Left lobe of liver (tissue), 2 donors: ENCODE data around the gene TNRC6A. TPM values are rescaled to one million over a fixed set of nuclear protein-coding genes. Genes with fewer than 3 reads are reported as not detected.
"Not testable (repeated sequence)": the region's sequence is repeated elsewhere in the genome, so short reads cannot be mapped to it uniquely, and the experiment has no call there.

Experiments used
- ATAC-seq: fragments of 200-7000 bp; cut with Tn5 transposase; one replicate; pipeline ENCODE4 v1.9.1; 2020; ENCODE audit warnings: mild to moderate bottlenecking, moderate library complexity
- DNase-seq: peaks from one replicate; pipeline ENCODE4 v3.0.0-alpha.2; 2020; ENCODE audit warnings: low spot score
- total RNA-seq: library from RNA; stranded (reverse); gene quantifications from one replicate; pipeline ENCODE4 v1.2.1, GENCODE V29; 2021
- donor health status: DM: no; HTN: no; CAD: no; lungs with moderate emphysema.
- donor health status: DM: no; HTN: yes; CAD: no.

TNRC6A gene
- total RNA-seq, 1 donor from 2014 or later, result 33.7 TPM

DNA sequence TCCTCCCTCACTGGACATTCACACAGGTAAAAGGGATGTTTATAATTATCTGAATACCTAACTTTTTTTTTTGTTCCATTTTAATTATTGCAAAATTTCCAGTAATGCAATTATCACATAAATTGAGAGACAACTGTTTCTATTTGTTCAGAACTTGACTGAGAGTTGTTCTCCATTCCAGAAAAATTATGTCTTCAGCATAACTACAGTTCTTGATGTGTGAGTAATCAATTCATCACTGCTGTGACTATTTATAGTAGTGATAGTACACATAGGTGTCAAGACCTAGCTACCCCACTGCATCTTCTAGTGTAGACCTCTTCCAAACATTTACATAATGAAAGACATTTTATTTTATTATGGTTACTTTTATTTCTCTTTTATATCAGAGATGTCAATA, 5.8 kb upstream of the TNRC6A start:
- ATAC-seq, result no peak
- DNase-seq, result no peak

DNA sequence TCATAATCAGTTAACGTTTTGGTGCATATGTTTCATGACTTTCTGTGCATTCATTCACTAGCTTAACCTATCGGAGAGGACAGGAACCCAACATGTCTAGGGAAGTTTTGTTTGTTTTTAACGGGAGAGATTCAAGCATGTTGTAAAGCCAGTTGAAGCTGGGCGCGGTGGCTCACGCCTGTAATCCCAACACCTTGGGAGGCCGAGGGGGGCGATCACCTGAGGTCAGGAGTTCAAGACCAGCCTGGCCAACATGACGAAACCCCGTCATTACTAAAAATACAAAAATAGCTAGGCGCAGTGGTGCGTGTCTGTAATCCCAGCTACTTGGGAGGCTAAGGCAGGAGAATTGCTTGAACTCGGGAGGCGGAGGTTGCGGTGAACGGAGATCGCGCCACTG, 1.4 kb upstream of the TNRC6A start:
- DNase-seq, result no peak
- ATAC-seq, result no peak

DNA sequence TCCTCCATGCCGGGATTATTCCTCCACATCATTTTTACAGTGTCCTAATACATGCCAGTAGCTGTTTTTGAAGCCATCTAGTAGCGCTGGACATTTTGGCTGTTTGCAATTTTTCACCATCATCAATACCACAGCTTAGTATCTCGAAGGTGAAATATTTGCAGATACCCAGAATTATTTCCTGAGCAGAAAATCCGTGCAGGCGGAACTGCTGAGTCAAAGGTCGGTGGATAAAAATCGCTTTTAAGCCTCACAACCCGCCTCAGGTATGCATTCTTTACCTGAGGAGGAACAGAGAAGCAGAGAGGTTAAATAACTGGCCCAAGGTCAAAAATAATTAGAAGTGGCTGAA, 584 bp upstream of the TNRC6A start:
- DNase-seq (no peak), ATAC-seq (peak; percentile 4)

DNA sequence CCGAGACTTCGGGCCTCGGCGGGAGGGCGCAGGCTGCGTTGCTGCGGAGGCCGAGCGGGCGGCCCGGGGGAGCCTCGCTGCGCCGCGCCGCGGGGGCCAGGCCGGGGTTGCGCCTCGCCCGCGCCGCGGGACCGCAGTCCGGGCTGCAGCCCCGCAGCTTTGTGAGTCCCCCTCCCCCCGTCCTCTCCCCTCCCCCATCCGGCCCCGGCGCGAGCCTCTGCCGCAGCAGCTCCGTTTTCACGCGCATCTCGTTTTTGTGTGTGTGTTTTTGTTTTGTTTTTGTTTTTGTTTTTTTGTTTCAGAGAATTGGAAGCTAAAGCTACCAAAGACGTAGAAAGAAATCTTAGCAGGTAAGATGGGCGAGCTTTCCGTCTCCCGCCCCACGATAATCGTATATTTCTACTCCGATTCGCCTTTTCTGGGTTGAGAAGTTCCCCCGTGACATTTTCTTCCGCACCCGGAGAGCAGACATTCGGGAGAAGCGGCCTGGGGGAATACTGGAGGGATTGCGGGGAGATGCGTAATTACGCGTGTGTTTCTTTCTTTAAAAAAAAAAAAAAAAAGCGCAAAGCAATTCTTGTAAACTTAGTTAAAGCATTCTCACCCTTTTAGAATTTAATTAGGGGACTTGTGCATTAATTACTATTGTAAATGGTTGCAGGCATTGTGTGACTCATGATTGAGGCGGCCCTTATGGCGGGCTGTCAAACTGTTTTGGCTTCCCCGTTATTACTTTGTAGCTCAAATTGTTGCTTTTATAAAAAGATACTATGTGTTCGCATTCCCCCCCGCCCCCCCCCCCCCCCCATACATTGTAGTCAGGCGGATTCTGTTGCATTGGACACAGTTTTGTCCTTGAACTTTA, 732 bp downstream of the TNRC6A start:
- ATAC-seq (peak; percentile 32), DNase-seq (no peak)

DNA sequence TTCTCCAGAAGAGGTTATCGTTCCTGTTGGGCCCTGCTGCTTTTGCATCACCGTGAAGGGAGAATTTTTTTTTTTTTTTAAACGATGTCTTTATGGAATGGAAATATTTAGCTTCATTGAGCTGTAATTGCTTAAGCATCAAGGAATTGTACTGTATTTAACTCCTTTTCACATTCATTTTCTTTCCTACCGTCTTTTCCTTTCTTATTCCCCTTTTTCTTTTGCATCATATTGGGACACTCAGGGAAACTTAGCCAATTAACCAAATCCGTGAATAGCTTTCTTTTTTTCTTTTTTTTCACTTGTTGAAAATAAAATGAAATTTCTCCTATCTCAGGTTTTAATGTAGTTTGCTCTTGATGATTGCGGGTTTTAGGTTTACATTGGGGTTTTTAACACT, 1.5 kb downstream of the TNRC6A start:
- no peak for DNase-seq
- ATAC-seq, result no peak

DNA sequence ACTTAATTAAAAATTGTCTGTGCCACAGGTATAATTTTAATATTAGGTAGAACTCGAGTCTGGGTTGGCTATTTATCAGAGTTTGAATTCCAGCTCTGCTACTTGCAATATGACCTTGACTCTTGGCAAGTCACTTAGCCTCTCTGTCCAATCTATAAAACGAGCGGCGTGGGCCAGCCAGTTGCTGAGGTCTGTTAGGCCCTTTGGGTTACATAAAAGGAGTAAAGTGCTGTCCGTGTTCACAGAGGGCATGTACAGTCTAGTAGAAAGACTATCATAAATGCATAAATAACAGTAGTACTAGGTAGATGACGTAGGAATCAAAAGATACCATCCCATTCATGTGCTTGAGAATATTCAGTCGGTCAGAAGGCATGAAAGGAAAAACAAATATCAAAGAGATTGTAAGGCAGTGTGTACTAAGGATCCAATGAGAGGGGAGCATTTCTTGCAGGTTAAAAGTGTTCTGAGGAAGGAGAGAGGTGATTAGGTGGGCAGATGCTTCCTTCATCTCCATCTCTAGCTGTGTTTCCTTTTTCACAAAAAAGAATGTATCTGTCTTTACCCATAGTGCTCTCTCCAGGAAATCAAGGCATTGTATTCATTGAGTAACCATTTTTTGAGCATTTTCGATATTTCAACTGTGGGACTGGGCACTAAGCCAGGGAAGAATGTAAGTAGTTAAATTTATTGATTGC, 2.4 kb downstream of the TNRC6A start:
- DNase-seq, result peak; percentile 83

DNA sequence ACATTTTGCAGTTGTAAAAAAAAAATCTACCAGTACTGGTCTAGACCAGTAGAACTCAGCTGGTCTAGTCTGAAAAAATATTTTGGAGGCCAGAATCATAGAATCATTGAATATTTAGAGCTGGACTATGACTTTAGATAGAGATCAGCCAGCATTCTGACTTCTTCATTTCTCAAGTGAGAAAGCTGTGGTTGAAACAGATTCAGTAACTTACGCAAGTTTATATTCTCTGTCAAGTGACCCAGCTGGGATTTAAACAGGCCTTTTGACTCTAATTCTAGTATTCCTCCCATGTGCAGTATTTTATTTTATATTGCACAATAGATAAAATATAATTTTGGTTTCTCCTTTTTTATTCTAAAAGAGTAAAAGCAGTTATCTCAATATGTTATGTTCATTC, 4.9 kb downstream of the TNRC6A start:
- no peak for DNase-seq
- ATAC-seq, result no peak

More for the DNA sequence above, 2.4 kb downstream of the TNRC6A start:
- peak; percentile 66 for ATAC-seq

DNA sequence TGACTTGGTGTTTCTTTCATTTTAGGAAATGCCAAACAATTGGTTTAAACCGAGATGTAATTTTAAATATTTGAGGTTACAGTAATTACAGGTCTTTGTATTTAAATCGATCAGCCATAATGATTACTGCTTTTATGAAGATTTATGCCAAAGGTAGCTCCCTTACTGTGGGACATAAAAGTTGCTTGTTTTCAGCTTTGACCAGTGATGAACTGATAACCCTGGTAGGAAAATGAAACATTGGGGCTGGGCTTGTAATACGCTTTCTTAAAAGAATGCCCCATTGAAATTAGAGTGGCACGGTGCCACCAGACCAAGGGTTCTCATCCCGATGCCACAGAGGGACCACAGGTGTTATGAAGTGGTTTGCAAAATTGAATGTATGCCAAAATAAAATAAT, 7.3 kb downstream of the TNRC6A start:
- ATAC-seq, result no peak

DNA sequence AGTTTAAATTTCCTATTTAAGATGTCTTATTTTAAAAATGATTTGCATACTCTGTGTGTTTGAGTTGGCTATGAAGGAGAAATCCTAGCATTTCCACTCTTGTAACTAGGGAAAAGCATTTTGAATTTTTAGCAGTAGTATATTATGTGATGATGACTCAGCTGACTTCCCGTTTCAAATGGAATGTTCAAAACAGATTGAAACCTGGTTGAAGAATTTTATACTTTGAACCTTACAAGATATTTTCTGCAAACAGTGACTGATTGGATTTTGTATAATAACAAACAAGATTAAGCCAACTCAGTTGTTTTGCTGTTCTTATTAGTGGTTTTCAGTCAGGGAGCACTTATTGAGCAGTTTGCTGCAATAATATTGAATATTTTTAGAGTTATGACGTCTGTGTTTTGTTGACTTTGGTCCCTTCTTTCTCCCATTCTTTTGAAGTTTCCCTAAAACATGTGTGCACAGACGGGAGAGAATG, 8.0 kb downstream of the TNRC6A start:
- DNase-seq (no peak), ATAC-seq (peak; percentile 58)

More for the DNA sequence above, 7.3 kb downstream of the TNRC6A start:
- no peak for DNase-seq

DNA sequence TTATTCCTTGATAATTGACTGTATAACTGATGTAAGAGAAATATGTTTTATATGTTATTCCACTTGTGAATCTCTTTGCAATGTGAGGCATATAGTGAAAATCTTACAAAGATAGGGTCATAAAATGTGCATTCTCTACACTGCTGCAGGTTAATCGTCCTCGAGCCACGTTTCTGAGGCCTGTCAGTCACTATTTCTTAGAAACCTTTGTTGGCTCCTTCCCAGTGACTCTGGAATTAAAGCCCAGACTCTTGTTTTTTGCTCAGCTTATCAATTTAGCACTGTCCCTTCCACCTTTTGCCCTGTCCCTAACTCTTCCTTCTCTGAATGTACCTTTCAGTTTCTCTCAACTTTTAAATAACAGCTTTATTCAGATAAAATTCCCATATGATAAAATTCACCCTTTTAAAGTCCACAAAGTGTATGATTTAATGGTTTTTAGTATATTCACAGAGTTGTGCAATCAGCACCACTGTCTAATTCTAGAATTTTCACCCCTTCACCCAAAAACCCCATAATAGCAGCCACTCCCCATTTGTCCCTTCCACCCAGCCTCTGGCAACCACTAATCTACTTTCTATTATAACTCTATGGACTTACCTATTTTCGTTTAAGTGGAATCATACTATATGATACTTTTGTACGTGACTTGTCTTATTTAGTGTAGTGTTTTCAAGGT, 8.6 kb downstream of the TNRC6A start:
- peak; percentile 8 for ATAC-seq
- DNase-seq, result no peak

DNA sequence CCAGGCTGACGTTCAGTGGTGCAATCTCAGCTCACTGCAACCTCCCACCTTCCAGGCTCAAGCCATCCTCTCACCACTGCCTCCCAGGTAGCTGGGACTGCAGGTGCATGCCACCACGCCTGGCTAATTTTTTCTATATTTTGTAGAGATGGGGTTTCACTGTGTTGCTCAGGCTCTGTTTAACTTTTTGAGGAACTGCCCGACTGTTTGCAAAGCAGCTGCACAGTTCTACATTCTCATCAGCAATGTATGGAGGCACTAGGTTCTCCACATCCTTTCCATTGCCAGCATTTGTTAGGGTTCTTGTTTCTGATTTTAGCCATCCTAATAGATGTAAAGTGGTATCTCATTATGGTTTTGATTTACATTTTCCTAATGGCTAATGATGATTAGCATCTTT, 9.4 kb downstream of the TNRC6A start:
- DNase-seq (no peak), ATAC-seq (no peak)

DNA sequence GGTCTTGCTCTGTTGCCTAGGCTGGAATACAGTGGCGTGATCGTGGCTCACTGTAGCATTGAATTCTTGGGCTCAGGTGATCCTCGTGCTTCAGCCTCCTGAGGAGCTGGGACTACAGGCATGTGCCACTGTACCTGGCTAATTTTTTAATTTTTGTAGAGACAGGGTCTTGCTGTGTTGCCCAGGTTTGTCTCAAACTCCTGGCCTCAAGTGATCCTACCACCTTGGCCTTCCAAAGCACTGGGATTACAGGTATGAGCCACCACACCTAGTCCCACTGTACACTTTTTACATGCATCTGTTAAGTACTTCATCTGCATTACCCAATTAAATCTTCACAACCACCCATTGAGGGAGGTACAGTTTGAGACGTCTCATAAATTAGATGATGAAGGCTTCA, 12.4 kb downstream of the TNRC6A start:
- DNase-seq, result no peak
- no peak for ATAC-seq

DNA sequence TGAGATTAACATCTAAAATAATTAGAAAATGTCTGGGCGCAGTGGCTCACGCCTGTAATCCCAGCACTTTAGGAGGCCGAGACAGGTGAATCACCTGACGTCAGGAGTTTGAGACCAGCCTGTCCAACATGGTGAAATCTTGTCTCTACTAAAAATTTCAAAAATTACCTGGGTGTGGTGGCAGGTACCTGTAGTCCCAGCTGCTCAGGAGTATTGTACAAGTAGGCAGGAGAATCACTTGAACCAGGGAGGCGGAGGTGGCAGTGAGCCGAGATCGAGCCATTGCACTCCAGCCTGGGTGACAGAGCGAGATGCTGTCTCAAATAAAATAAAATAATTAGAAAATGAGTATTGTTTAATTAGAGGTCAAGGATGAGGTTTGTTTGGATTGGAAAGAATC, 13.2 kb downstream of the TNRC6A start:
- not testable (repeated sequence) for DNase-seq, ATAC-seq

DNA sequence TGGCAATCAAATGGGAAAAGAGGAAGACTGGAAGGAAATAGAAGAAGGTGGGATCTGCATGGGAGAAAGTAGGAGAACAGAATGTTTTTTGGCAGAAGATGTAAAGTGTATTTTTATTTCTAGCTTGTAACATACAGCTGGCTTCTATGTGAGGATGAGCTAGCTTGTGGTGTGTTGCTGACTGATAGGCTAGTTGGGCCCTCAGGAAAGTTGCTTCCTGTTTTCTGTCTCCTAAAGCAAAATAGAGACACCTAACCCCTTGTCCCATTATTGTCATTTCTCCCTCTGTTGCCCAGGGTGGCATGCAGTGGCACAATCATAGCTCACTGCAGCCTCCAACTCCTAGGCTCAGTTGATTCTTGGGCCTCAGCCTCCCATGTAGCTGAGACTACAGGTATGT, 15.9 kb downstream of the TNRC6A start:
- ATAC-seq, result no peak

DNA sequence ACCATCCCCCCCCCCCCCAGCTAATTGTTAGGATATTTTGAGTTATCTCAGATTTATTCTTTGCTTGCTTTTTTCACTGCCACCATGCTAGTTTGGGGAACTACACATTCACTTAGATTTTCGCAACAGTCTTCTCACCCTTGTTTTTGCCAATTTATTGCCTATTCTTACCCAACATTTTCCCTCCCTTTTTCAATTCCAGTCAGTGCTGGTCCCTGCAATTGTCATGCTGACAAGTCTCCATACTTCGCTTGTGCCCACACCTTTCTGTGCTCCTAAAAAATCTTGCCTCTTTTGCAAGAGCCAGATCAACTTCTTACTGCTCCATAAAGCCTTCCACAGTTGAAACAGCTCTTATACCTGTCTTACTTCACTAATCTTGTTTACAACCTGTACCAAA, 16.3 kb downstream of the TNRC6A start:
- DNase-seq (no peak), ATAC-seq (no peak)

More for the DNA sequence above, 15.9 kb downstream of the TNRC6A start:
- DNase-seq, result no peak

DNA sequence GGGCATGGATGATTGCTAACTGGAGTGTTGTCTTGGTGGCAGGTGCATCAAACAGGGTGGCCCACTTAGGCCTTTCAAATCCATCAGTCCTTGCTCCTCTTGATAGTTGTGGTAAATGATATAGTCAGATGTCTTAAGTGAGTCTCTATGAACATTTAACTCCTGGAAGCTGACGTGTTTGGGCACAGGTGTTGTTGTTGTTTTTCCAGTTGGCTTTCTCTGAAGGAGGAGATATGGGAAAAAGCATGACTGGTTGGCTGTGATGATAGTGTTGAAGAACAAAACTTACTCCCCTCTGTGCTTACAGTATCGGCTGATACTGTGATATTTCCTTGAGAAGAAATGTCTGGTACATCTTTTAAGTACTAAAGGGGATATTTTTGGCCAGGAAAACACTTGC, 18.0 kb downstream of the TNRC6A start:
- ATAC-seq (no peak), DNase-seq (no peak)

DNA sequence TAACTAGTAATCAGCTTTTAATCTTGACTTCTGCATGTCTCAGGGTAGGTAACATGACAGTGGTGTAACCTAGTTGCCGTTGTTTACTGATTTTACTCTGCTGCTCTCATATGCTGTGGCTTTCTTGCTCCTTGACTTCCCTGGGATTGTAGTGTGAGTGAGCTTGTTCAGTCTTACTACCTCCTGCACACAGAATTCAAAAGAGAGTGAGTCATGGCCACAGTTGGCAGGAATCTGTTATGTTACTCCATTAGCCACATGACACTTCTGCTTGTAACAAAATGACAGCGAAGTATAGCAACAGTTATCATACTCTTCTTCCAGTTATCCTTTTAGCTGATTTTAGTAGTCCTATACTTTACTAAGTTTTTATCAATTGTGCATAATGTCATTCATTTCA, 18.8 kb downstream of the TNRC6A start:
- ATAC-seq (peak; percentile 67), DNase-seq (no peak)

DNA sequence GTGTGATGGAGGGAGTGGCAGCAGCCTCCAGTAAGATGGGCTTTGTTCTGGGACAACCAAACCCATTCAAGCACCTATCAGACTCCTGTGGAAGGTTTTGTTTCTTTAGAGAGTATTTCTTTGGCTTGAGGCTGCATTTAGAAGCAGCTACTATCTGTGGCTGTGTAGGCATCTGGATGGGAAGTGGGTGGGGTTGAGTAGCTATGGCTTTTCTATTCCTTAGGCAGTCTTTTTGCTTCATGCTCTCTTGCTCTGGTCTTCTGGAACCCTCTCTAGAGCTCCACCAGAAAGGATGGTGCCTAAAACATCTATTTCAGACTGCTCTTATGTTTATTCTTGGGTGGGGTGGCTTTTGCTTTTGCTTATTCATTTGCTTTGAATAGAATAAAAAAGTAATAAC, 19.9 kb downstream of the TNRC6A start:
- ATAC-seq, result no peak
- DNase-seq, result no peak

DNA sequence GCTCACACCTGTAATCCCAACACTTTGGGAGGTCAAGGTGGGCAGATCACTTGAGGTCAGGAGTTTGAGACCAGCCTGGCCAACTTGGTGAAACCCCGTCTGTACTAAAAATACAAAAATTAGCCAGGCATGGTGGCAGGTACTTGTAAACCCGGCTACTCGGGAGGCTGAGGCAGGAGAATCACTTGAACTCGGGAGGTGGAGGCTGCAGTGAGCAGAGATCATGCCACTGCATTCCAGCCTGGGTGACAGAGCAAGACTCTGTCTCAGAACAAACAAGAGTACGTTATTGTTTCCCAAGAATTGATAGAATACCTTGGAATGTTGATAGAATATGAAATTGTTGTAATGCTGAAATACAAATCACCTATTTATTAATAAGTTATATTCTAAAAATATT, 20.4 kb downstream of the TNRC6A start:
- DNase-seq, ATAC-seq: not testable (repeated sequence)

DNA sequence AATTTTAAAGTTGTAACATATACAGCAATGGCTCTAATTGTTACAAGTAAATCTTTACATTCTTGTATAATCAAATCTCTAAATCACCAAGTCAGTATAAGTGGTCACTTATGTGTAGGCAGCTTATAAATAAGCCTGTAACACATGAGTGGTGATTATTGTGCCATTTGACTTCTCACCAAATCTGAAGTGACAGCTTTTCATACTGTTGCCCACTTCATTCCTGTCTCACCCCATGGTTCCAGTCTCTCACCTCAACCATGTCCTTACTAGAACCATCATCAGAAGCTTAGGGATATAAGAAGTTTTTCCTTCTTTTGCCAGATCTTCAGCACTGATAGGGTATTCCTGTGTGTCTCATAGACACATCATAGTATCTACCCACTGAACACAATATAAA, 23.5 kb downstream of the TNRC6A start:
- ATAC-seq (no peak), DNase-seq (no peak)

DNA sequence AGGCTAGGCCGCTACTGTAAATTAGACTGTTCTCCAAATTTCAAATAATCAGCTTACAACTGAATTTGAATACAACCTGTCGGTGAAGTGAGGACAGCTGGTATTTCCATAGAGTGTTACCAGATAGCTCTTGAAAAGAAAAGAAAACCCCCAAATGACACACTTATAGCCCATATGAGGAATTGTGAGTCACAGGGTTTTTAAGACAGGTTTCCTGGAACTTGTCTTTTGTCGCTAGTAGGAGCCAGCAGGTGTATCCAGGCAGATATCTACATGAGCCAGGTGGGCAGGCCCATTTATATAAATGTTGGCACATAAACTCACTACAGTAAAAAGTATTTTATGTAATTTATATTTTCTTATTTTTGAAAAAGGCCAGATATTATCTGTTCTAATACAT, 24.0 kb downstream of the TNRC6A start:
- DNase-seq (no peak), ATAC-seq (no peak)

DNA sequence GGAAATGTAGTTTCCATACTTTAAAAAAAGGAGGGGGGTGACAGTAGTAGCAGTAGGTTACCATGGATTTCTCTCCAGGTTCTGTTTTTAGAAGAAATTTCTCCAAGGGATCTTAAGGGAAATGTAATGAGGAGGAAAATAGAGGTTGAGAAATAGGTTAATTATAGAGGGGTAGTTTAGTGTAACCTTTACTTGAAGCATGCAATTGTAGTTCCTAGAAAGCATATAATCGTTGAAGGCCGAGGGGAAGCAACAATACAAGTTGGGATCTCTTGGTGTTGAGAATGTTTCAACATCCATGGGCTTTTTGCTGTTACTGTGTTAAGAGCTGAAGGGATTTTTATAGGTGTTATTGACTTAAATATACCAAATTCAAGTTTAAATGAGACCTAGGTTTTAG, 25.1 kb downstream of the TNRC6A start:
- DNase-seq (no peak), ATAC-seq (no peak)
